H1 (cell line): ENCODE measurements around the gene GLI1.

ENCODE experiments used
- CTCF ChIP-seq, 3 experiments: IDR thresholded peaks; 1 replicate in 2 of 3; 2 replicates in 1 of 3; pipeline versions ENCODE4 v1.5.1 to v1.6.1; 2011; ENCODE audit warnings: low read length in 3 of 3, mild to moderate bottlenecking in 3 of 3, inconsistent platforms in 2 of 3, low read depth in 1 of 3, moderate library complexity in 1 of 3; ENCODE audit not compliant: insufficient read depth in 1 of 3; ENCODE audit errors: control extremely low read depth in 1 of 3
- EZH2 ChIP-seq: fragments of 200-600 bp; sonication (generic); IDR thresholded peaks from 2 replicates; pipeline ENCODE4 v1.7.1; 2012; ENCODE audit warnings: low read depth, mild to moderate bottlenecking, moderate library complexity, low read length, inconsistent platforms; ENCODE audit not compliant: severe bottlenecking
- ZNF274 ChIP-seq: IDR thresholded peaks from 2 replicates; pipeline ENCODE4 v1.7.0; 2012; ENCODE audit warnings: low read length, borderline replicate concordance; ENCODE audit errors: extremely low read depth

GRCh38 chr12:57461276-57461916 is 1.8 kb downstream of the GLI1 start:
- TF ChIP-seq CTCF (IDR thresholded peaks at IDR 0.05; ENCODE audit: control extremely low read depth in 1 of 3, insufficient read depth in 1 of 3, low read depth in 1 of 3, low read length in 3 of 3) (no peak), EZH2 (no peak), ZNF274 (no peak)
